ENCODE measurements around the gene CALML3.

The CALML3 gene

DNA sequence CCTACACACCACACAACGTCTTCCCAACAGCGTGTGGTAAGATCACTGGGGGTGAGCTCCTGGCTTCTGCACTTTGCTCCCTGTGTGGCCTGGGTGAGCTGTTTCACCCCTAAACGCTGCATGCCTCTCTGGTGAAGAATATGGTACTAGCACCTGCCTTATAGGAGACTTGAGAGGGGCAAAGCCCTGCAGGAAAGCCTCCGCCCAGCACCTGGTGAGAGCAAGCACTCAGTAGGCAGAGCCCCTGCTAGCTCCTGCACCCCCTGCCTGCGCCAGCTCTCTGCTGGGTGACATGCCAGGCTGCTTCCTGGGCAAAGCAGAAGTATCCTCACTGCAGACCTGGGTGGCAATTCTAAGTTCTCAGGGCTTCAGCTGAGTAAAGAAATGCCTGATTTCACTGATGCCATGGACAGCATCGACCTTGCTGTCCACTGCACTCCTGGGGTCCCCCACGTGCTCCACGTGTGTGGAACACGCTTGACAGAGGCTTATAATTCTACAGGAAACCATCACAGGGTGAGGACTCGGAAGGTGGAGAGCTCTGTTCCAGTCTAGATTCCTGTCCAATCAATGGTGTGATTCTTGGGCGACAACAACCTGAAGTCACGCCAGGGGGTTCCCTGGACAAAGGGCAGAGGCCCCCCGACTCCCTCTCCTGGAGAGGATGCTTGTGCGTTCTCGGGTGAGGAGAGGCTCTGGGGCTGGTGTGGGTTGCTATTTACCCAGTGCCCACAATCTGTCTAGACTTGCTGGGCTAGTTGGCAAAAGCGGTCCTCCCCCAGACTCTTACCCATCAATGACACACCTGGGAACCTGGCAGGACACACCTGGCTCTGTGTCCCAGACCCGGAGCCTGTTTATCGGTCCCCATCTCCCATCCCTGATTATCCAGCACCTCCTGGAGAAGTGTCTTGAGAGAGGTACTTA lies 20.4 kb upstream of the CALML3 start:
- Histone ChIP-seq H3K27ac (peak overlapping the region in 18 of 21 experiments; percentile 2 to 80 (median 60)), H3K4me3 (no peak overlapping the region)

DNA sequence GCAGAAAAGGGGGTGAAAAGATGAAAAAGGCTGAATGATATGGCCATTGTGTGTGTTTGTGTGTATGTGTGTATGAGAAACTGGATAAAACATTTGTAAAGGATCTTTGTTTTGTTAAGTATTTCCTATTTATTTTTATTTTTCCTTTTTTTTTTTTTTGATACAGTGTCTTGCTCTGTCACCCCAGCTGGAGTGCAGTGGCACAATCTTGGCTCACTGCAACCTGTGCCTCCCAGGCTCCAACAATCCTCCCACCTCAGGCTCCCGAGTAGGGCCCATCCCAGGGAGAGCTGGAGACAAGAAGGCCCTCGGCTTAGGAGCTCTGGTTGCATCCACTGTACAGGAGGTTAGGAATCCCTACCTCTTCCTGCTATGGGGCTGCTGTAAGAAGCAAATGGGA lies 18.5 kb upstream of the CALML3 start:
- peak overlapping the region in 16 of 21 experiments; percentile 0 to 76 (median 59) for H3K27ac ChIP-seq
- H3K4me3 ChIP-seq, result no peak overlapping the region

DNA sequence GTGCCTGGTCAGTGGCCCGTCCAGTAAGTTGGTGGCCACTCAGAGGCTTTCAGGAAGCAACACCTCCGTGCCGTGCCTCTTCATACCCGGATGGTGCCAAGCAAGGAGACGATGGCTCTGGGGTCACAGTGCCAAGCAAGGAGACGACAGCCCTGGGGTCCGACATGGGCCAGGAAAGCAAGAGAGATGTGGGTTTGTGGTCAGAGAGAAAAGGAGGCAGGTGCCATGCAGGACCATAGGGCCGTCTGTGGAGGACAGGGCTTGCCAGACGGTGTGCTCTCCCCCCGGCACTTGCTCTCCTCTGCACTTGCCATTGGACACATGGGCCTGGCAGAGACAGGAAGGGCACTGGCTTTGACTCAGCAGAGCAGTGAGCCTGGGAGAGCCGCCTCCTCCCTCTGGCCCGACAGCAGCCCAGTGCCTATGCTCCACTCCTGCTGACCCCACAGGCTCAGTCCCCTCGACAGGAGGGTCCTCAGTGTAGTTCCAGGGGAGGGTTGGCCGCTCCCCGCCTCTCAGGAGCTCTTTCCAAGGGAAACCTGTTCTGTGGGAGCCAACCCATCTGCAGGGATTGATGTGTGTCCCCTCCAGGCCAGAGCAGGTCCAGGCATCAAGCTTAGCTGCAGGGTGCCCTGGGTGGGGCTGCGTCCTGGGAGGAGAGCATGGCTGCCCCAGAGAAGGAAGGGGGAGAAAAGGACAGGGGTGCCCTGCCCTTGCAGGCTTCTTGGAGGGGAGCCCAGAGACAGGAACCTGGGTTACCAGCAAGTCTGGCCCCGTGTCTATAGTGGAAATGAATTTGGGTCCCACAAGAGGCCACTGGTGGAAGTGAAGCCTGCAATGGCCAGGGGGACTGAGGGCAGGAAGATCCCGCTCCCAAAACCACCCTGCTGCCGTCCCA lies 17.8 kb upstream of the CALML3 start:
- peak overlapping the region in 16 of 21 experiments; percentile 0 to 76 (median 64) for H3K27ac ChIP-seq
- no peak overlapping the region for H3K4me3 ChIP-seq

DNA sequence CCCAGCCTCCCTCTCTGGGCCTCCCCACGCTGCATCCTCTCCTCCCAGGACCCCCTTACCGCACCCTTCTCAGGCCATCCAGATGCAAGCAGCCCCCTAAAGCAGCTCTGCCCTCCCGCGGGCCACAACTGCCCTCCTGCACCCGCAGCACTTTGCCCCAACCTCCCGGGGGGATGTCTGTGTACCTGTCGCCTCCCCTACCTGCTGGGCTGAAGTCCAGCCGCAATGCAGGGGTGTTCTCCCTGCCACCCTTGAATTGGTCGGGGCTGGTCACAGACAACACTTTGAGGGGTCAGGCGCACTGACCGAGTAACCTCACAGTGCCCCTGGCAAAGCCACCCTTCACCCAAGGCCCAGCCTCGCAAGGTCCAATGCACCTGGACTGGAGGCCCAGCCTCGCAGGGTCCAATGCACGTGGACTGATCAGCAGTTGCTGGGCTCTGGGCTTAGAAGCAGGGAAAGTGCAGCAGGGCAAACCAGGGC lies 17.1 kb upstream of the CALML3 start:
- Histone ChIP-seq H3K27ac (peak overlapping the region in 15 of 21 experiments; percentile 0 to 76 (median 54)), H3K4me3 (no peak overlapping the region)

DNA sequence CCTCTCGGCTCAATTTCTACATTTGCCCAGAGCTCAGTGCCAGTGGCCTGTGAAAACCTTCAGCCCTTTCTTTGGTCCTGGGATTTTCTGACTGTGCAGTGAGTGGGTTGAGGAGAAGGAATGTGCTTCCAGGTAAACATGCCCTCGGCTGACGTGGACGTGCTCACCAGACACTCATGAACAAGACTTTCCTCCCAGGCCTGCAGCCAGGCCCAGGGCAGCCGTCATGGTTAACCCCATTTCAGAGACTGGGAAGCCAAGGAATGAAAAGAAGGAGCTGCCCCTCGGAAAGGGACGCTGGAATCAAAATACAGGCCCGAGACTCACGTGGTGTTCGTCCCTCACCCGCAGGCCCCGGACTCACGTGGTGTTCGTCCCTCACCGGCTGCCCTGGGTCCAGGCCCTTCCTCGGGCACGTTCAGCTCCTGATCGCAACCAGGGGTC lies 16.6 kb upstream of the CALML3 start:
- Histone ChIP-seq H3K4me3 (no peak overlapping the region), H3K27ac (peak overlapping the region in 11 of 21 experiments; percentile 0 to 76 (median 64))

DNA sequence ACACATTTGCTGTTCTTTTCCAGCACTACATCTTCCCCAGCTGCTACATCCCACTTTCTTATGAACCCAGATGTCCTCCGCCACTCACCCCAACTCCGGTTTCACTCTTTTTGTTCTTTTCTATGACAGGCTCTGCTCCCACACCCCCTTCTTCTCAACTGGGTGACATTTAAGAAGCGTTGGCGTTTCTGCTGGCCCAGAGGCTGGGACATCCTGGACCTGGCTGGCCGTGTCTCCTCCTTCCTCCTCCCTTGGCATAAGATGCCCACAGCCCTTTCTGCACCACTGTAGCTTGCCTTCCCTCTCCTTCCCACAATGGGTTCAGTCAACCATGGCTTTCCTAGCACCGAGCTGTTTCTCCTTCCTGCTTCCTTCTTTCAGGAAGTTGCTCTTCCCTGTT lies 16.0 kb upstream of the CALML3 start:
- peak overlapping the region in 11 of 21 experiments; percentile 11 to 76 (median 41) for H3K27ac ChIP-seq
- H3K4me3 ChIP-seq, result no peak overlapping the region

DNA sequence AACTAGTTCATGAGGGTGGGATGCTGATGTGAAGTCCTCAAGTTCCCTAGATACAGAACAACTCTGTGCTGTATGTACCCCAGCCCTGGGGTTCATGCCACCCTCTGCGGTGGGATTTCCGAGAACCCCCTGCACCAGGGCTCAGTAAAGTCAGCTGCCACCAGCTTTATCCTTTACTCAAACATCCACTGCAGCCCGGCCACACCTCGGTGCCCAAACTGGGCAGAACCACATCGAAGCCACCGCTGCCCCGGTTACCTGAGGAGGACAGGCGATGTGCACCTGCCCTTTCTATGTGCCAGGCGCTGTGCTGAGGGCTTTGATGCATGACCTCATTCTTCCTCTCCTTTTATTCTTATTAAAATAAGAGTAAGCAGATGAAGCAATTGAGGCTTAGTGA lies 15.5 kb upstream of the CALML3 start:
- Histone ChIP-seq H3K4me3 (no peak overlapping the region), H3K27ac (peak overlapping the region in 8 of 21 experiments; percentile 13 to 76 (median 46))

DNA sequence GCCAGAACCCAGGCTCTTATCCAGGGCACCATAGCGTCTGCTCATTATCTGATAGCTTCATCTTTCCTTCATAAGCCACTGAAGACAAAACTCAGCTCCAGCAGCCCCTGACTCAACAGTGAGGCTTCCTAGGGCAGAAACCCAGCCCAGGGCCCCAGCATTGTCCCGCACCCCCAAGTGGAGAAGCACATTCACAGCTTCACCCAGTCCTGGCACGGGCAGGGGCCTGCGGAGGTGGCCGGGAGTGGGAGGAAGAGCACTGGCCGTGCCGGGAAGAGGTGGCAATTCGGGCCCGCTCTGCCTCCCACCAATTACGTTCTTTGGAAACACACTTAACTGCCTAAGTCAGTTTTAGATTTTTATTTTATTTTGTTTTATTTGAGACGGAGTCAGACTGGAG lies 15.1 kb upstream of the CALML3 start:
- Histone ChIP-seq H3K4me3 (no peak overlapping the region), H3K27ac (peak overlapping the region in 15 of 21 experiments; percentile 12 to 77 (median 54))

DNA sequence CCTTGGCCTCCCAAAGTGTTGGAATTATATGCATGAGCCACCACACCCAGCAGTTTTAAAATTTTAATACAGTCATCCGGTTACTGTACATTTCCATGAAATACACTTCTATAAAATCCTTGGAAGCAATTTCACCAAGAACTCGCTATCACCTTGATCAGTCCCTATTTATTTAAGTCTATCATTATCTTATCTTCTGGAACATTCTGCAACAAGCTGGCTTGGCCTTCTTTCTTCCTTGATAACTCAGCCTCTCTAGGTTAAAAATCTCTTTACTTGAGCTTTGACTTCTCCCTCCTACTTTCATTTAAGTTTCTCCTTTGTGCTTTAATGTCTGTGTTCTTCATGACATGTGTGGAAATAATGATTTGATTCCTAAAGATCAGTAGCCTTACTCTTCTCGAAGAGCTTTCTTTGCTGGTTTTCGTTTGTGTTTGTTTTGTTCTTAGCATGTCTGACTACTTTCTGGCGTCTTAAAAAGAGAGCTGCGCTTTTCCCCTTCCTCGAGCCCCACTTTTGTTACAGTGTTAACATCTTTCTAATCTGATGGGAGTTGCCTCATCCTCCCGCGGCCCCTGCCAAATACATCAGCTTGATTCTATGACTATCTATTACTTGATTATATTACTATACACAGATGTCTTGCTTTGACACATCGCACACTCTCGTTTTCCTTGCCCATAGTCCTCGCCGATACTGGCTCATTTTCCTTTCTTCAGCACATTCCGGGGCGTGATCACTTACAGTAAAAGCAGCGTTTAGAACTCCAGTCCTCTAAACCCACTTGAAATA lies 14.3 kb upstream of the CALML3 start:
- peak overlapping the region in 15 of 21 experiments; percentile 2 to 77 (median 49) for H3K27ac ChIP-seq
- no peak overlapping the region for H3K4me3 ChIP-seq

DNA sequence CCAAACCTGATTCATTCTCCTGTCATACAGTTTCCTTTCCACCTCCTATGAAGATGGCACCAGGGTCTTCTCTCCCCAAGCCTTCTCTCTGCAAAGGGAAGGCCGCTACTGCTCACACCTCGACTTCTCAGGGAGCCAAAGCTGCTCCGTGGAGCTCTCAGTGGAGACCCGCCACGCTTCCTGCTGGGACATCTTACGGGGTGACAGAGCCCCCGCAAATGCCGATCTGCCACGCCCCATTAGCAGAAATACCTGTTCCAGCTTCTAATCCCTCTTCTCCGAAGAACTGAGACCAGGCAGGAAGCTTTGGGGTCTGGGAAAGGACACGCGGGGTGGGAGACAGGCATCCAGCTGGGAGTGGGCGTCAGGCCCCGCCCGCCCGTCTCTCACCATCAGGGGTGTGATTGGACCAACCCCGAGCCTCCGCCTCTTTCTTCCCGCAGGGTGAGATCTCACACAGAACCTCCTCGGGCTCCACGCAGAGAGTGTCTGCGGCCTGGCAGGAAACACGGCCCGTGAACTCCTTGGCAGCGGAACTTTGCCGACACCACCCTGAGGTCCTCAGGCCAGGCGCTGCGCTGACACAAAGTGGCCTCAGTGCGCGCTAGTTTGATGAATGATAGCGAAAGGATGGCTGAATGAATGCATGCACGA lies 13.4 kb upstream of the CALML3 start:
- Histone ChIP-seq H3K4me3 (peak overlapping the region in 1 of 7 experiments; percentile 10), H3K27ac (peak overlapping the region in 13 of 21 experiments; percentile 2 to 75 (median 40))

DNA sequence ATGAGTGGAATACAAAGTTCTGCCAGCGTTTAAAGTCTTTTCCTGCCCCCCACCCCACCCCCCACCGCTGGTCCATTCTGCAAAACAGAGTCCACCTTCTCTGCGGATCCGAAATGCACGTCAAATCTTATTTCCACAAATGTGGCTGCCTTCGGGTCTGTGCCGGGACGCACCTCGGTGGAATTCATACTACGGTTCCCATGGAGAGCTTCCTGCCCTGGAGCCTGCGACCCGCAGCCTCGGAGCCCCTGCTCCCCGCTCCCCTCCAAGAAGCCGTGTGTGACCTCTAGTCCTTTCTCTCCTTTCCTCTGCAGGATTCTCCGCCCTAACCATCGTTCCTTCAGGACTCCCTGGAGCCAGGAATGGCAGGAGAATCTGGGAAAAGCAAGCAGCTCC lies 12.9 kb upstream of the CALML3 start:
- Histone ChIP-seq H3K27ac (peak overlapping the region in 5 of 21 experiments; percentile 17 to 75 (median 40)), H3K4me3 (peak overlapping the region in 1 of 7 experiments; percentile 10)

DNA sequence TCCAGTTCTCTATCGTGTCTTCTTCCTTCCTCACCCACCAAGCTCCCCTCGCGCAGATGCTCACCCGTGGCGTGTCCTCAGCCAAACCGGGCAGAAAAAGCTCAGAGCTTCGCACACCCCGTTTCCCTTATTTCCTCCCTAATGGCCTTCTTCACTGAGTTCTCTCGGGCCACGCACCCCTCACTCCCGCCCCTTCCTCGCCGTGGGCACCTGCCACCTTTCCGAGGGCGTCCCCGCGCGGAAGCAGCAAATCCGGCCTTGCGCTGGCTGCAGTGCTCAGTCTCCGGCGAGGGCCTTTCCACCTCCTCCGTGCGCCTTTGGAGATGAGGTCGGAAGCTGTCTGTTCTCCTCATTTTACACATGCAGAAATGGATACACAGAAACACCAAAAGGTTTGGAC lies 12.4 kb upstream of the CALML3 start:
- H3K27ac ChIP-seq, result peak overlapping the region in 6 of 21 experiments; percentile 17 to 75 (median 37)

DNA sequence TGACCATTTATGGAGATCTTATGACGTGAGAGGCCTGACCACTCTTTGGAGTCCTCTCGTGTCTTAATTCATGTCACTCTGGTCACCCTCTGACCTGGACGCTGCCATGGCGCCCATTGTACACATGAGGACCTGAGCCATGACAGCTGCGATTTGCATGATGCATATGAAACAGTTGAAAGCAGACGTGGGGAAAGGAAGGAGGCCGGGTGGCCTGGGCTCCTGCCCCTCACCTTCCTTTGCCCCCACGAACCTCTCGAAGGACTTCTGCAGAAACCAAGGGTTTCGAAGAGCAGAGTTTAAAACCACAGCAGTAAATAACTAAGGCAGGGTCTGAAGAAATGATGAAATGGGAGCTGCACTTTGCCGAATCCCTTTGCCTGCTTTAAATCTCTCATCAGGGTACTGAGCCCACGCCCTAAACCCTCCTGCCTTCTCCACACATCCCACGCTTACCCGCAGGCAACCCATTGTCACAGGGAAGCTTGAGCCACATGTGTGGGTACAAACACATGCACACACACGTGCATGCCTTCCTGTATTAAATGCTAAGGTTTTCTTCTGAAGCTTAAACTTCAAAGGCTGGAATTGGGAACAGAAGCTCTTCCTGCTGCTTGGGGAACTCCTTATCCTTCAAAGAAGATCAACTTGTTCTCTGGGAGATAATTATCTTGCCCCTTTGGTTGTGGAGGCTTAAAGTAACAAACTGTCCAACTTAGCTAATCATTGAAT lies 11.7 kb upstream of the CALML3 start:
- no peak overlapping the region for H3K4me3 ChIP-seq
- H3K27ac ChIP-seq, result peak overlapping the region in 9 of 21 experiments; percentile 7 to 45 (median 22)

More for the DNA sequence above, 12.4 kb upstream of the CALML3 start:
- no peak overlapping the region for H3K4me3 ChIP-seq

DNA sequence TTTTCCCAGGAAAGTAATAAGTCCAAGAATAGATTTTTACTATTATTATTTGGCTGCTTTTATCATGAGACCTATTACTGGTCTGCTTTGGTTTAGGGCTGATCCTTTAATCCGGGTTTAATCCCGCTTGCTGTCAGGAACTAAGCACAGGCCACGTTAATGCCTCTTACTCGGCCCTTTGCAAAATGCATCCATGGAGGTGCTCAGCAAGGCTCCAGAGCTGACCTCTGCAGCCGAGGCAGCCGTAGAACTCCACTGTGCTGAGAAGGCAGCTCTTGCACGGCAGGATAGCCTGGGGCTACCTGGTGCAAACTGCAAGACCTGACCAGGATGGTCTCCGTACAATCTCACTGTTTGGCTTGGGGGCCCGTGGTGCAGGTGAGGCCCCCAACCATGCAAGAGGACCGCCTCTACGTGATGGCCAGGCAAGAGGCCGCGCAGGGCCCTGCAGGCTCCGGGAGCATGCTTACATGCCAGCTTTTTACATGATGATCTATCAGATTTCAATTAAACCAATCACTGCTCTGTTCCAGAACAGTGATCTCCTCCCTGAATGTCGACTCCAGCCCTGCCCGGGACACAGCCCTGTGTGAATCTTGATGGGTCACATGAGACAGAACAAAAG lies 10.4 kb upstream of the CALML3 start:
- Histone ChIP-seq H3K4me3 (no peak overlapping the region), H3K27ac (no peak overlapping the region)

DNA sequence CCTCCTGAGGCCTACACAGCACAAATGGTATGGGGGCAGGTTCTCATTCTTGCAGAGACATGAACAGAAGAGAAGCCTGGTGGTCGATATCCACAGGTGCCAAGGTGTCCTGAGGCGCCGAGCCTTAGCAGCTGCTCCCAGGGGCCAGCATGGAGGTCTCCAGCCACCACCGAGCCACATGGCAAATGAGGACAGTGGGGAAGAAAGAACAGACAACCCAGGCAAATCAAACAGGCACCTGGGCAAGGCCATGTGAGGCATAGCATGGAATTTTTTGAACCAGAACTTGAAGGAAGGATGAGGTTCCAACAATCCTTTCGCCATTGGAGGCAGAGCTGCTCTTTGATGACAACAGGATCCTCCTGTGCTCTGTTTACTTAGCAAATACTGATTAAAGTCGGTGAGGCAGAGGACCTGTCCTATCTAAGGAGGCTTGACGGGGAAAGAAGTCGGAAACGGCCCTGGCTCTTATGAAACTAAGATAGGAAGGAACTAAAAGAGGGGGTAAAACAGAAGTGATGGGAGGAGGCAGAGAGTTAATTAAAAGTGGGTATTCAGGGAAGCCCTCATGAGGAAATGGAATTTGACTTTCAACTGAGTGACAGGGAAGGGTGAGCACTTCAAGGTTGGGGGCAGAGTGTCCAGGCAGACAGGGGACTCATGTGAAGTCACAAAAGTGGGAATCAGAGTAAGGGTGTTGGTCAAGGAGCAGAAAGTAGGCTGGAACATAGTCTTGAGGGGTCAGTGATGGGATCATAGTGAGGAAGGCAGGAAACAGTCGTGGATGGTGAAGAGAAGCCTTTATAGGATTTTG lies 8.6 kb upstream of the CALML3 start:
- H3K27ac ChIP-seq, result no peak overlapping the region
- H3K4me3 ChIP-seq, result no peak overlapping the region

DNA sequence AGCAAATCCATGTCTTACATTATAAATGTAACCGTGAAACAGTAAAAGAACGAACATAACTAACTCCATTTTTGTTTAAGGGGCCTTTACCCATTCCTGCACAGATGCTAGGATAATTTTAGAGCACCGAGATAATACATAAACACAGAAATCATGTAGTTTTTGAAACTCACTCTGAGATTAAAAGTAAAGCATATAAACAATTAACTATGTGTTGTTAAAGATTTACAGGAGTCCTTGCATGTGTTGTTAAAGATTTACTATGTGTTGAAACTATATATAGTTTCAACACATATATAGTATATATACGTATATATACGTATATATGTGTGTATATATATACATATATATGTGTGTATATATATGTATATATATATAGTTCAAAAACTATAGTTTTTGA lies 7.2 kb upstream of the CALML3 start:
- Histone ChIP-seq H3K27ac (no peak overlapping the region), H3K4me3 (no peak overlapping the region)

DNA sequence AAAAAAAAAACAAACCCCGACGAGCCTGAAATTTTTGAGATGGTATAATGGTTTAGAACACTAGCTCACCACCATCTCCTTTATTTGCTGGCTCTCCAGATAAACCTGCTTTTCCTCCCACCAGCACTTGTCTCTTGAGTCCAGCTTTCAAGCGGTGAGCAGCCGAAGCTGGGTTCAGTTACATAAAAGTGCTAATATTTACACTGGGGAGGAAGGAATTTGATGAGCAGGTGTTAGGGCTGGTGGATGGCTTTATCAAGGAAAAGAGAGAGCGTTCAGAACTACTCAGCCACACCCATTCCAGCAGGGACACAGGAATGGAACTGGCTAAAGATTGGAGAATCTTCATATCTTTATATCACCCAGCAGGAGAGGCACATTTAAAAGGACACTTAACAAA lies 6.6 kb upstream of the CALML3 start:
- no peak overlapping the region for H3K4me3 ChIP-seq
- no peak overlapping the region for H3K27ac ChIP-seq

Data from skin epidermis (tissue), 12 donors.